Keratinocyte (primary cell): ENCODE results near the gene DNAJA3.

Experiments used
- EZH2 ChIP-seq: IDR thresholded peaks from one replicate; pipeline ENCODE4 v1.6.1; 2012; ENCODE audit warnings: inconsistent platforms, mild to moderate bottlenecking, low read length, moderate library complexity
- TF ChIP-seq, protein P1 (sequence below), 3 experiments: IDR thresholded peaks in 1 of 3; conservative IDR thresholded peaks in 1 of 3; optimal IDR thresholded peaks in 1 of 3; 2 replicates in 2 of 3; 3 replicates in 1 of 3; pipeline versions ENCODE3 to v1.5.1; 2011; ENCODE audit warnings: low read length in 3 of 3, mild to moderate bottlenecking in 3 of 3, moderate library complexity in 2 of 3, control low read depth in 1 of 3, inconsistent platforms in 1 of 3; ENCODE audit not compliant: insufficient read depth in 2 of 3; ENCODE audit errors: extremely low read depth in 1 of 3

GRCh38 chr16:4443986-4444385 lies 18.3 kb downstream of the DNAJA3 start:
- TF ChIP-seq, protein P1, sequence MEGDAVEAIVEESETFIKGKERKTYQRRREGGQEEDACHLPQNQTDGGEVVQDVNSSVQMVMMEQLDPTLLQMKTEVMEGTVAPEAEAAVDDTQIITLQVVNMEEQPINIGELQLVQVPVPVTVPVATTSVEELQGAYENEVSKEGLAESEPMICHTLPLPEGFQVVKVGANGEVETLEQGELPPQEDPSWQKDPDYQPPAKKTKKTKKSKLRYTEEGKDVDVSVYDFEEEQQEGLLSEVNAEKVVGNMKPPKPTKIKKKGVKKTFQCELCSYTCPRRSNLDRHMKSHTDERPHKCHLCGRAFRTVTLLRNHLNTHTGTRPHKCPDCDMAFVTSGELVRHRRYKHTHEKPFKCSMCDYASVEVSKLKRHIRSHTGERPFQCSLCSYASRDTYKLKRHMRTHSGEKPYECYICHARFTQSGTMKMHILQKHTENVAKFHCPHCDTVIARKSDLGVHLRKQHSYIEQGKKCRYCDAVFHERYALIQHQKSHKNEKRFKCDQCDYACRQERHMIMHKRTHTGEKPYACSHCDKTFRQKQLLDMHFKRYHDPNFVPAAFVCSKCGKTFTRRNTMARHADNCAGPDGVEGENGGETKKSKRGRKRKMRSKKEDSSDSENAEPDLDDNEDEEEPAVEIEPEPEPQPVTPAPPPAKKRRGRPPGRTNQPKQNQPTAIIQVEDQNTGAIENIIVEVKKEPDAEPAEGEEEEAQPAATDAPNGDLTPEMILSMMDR (optimal IDR thresholded peaks at IDR 0.05 in 1 of 3, IDR thresholded peaks at IDR 0.05 in 1 of 3, conservative IDR thresholded peaks at IDR 0.05 in 1 of 3; ENCODE audit: extremely low read depth in 1 of 3, insufficient read depth in 2 of 3, low read length in 3 of 3): no peak
- no peak for TF ChIP-seq EZH2
